K562 (cell line): ENCODE data around the gene SCT. TPM values are rescaled to one million over a fixed set of nuclear protein-coding genes. Genes with fewer than 3 reads are reported as not detected.

Experiments used
- BMI1 ChIP-seq: fragments of 150-350 bp; IDR thresholded peaks from 2 replicates; pipeline ENCODE4 v1.6.1; 2014; ENCODE audit warnings: low read length
- CBFA2T2 ChIP-seq: fragments of 450-650 bp; conservative IDR thresholded peaks from 2 replicates; pipeline ENCODE4 v1.6.1; 2017; ENCODE audit warnings: mild to moderate bottlenecking
- CBX5 ChIP-seq: IDR thresholded peaks from 2 replicates; pipeline ENCODE4 v1.6.1; 2014; ENCODE audit warnings: low read depth, borderline replicate concordance
- E4F1 ChIP-seq: fragments of 250-450 bp; sonication (Bioruptor Pico); IDR thresholded peaks from 2 replicates; pipeline ENCODE4 v1.5.0; 2021; ENCODE audit warnings: mild to moderate bottlenecking, borderline replicate concordance
- EGR1 ChIP-seq: fragments of 450-650 bp; conservative IDR thresholded peaks from 2 replicates; pipeline ENCODE4 v1.6.1; 2017; ENCODE audit warnings: mild to moderate bottlenecking
- ETS2 ChIP-seq: IDR thresholded peaks from 2 replicates; pipeline ENCODE4 v1.6.1; 2016; ENCODE audit warnings: borderline replicate concordance, missing genetic modification characterization, mild to moderate bottlenecking, moderate library complexity, missing compliant biosample characterization; ENCODE audit not compliant: poor library complexity, severe bottlenecking
- MXI1 ChIP-seq: IDR thresholded peaks from 2 replicates; pipeline ENCODE4 v1.6.1; 2011; ENCODE audit warnings: low read depth, mild to moderate bottlenecking, improper control_type of control experiment, low read length
- NCOA6 ChIP-seq: fragments of 450-650 bp; IDR thresholded peaks from 2 replicates; pipeline ENCODE4 v1.6.1; 2017; ENCODE audit warnings: mild to moderate bottlenecking
- RBFOX2 ChIP-seq: fragments of 200-400 bp; formaldehyde crosslinking; IDR thresholded peaks from 2 replicates; pipeline ENCODE4 v1.6.1; 2017; ENCODE audit warnings: low read depth, mild to moderate bottlenecking, low read length, moderate library complexity
- SMARCE1 ChIP-seq: fragments of 450-650 bp; IDR thresholded peaks from 2 replicates; pipeline ENCODE4 v1.7.1; 2016; ENCODE audit warnings: mild to moderate bottlenecking
- SREBF1 ChIP-seq: fragments of 150-350 bp; IDR thresholded peaks from 2 replicates; pipeline ENCODE4 v1.6.1; 2014; ENCODE audit warnings: antibody characterized with exemption, low read depth, low read length, borderline replicate concordance
- SUPT5H ChIP-seq: fragments of 450-650 bp; IDR thresholded peaks from 2 replicates; pipeline ENCODE4 v1.6.1; 2016
- YBX1 ChIP-seq: fragments of 450-650 bp; IDR thresholded peaks from 2 replicates; pipeline ENCODE4 v1.7.1; 2016; ENCODE audit warnings: mild to moderate bottlenecking
- ZBTB17 ChIP-seq: fragments of 450-650 bp; formaldehyde crosslinking; IDR thresholded peaks from 2 replicates; pipeline ENCODE4 v1.4.0; 2020; ENCODE audit warnings: mild to moderate bottlenecking
- ZMIZ1 ChIP-seq, 2 experiments: fragments of 150-350 bp in 1 of 2; IDR thresholded peaks; 2 replicates each; pipeline ENCODE4 v1.6.1; 2012 to 2016; ENCODE audit warnings: low read depth in 2 of 2, low read length in 2 of 2, mild to moderate bottlenecking in 1 of 2, moderate library complexity in 1 of 2
- ZNF584 ChIP-seq: fragments of 200-800 bp; sonication (Bioruptor generic); IDR thresholded peaks from 2 replicates; pipeline ENCODE4 v1.6.1; 2016; ENCODE audit warnings: low read depth, mild to moderate bottlenecking, missing genetic modification characterization, missing compliant biosample characterization
- ZNF695 ChIP-seq: fragments of 450-650 bp; formaldehyde crosslinking; IDR thresholded peaks from 2 replicates; pipeline ENCODE4 v1.4.0; 2020; ENCODE audit warnings: mild to moderate bottlenecking, moderate library complexity
- ZNF785 ChIP-seq: fragments of 250-450 bp; sonication (Bioruptor Pico); IDR thresholded peaks from 2 replicates; pipeline ENCODE4 v1.4.0; 2020; ENCODE audit warnings: mild to moderate bottlenecking
- polyA plus RNA-seq, 8 experiments: library from polyadenylated mRNA; depleted of rRNA in 4 of 8; stranded (reverse) in 5 of 8; unstranded in 3 of 8; fragments of >200 nt; fragmentation: Nextera tagmentation in 2 of 8; fragmentation: Illumina TruSeq in 1 of 8; extraction: Ambion mirVana in 2 of 8; extraction: Trizol in 1 of 8; gene quantifications; 2 replicates each; pipeline versions ENCODE4 v1.2.1 to v1.2.3, GENCODE V29; 2011 to 2014; ENCODE audit warnings: inconsistent platforms in 1 of 8, missing spikeins in 1 of 8
- total RNA-seq, 7 experiments: library from RNA; depleted of rRNA in 6 of 7; stranded (reverse); fragments of >200 nt in 6 of 7; fragmentation: Illumina TruSeq in 2 of 7; extraction: Trizol in 2 of 7; gene quantifications; 2 replicates each; pipeline versions ENCODE4 v1.2.1 to v1.2.3, GENCODE V29; 2011 to 2021; ENCODE audit warnings: low replicate concordance in 1 of 7

SCT gene
- total and polyA plus RNA-seq, 9 of the 15 experiments (the other 6 are each of a cell fraction or from before 2014, with no cell fraction given), result not detected

DNA sequence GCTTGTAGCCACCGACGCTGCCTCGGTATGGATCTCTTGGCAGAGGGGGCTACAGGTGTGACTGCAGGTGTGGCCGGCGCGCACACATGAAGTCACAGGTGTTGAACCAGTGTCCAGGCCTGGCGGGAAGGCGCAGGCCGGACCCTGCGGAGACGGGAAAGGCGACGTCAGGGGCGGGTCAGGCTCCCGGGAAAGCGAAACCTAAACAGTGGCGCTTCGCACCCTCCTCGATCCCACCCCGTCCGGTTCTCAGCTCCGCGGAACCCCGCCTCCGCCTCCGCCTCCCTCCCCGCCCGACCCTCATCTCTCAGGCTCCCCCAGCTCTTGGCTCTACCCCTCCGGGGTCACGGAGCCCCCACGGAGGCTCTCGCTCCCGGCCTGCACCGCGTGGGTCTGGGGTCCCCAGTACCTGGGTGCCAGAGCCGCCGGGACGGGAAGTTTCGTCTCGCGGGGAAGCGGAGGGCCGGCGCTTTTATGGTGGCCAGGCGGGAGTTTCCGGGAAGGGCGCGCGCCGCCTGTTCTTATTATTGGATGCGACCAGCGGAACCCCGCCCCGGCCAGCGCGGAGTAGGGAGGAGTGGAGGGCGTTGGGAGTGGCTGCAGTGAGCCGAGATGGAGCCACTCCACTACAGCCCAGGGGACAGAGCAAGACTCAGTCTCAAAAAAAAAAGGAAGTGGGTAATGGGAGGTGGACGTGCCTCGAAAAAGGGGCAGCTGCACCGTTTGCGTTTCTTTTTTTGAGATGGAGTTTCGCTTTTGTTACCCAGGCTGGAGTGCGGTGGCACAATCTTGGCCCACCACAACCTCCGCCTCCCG is 11.3 kb downstream of the SCT start, which contains the start of gene IRF7 (continued):
- no peak for TF ChIP-seq CBFA2T2
- TF ChIP-seq ETS2 (tag), result no peak
- peak; percentile 86 for TF ChIP-seq EGR1
- no peak for TF ChIP-seq YBX1
- TF ChIP-seq CBX5, result no peak
- peak; percentile 88 for TF ChIP-seq RBFOX2
- no peak for TF ChIP-seq E4F1
- no peak for TF ChIP-seq ZNF584 (CRISPR knock-in tag)
- TF ChIP-seq ZMIZ1 (IDR thresholded peaks at IDR 0.05; ENCODE audit: low read depth in 2 of 2, low read length in 2 of 2), result no peak
- 0 out of 2 replicates have a peak, but pooled peaks have one; percentile 32 for TF ChIP-seq SMARCE1
- peak; percentile 78 for TF ChIP-seq SUPT5H
- no peak for TF ChIP-seq MXI1
- TF ChIP-seq ZNF695 (CRISPR knock-in tag), result no peak
- TF ChIP-seq NCOA6, result no peak
- TF ChIP-seq SREBF1, result no peak
- TF ChIP-seq ZNF785, result no peak
- no peak for TF ChIP-seq BMI1
- TF ChIP-seq ZBTB17 (CRISPR knock-in tag), result no peak
